CD4-positive, CD25-positive, alpha-beta regulatory T cell (primary cell): Measurements from ENCODE around the gene CD300LD. TPM values are rescaled to one million over a fixed set of nuclear protein-coding genes. Genes with fewer than 3 reads are reported as not detected.

Experiments used
- ATAC-seq, 2 donors: fragments of 150-1000 bp; cut with Tn5 transposase; one replicate each; pipeline ENCODE4 v1.10.0; 2021; ENCODE audit warnings: low read depth in 2 of 2, moderate number of reproducible peaks in 2 of 2, moderate library complexity in 1 of 2
- DNase-seq, 3 donors: peaks; one replicate each; pipeline versions ENCODE4 v3.0.0 to v3.0.0-alpha.2; 2012 to 2022; ENCODE audit warnings: mixed read lengths in 1 of 3
- H3K27ac ChIP-seq: one replicate; pipeline ENCODE4 v1.7.0; 2013; ENCODE audit warnings: mild to moderate bottlenecking, low read length; ENCODE audit not compliant: insufficient read depth, poor library complexity, severe bottlenecking
- H3K27me3 ChIP-seq: one replicate; pipeline ENCODE4 v1.7.0; 2013; ENCODE audit warnings: low read length; ENCODE audit not compliant: control insufficient read depth, insufficient read depth
- H3K36me3 ChIP-seq: one replicate; pipeline ENCODE4 v1.7.0; 2013; ENCODE audit warnings: mild to moderate bottlenecking, low read length, moderate library complexity; ENCODE audit not compliant: control insufficient read depth, insufficient read depth
- H3K4me1 ChIP-seq: 2 replicates; pipeline ENCODE4 v1.7.0; 2013; ENCODE audit warnings: mild to moderate bottlenecking, low read length; ENCODE audit not compliant: insufficient read depth, control insufficient read depth, poor library complexity, severe bottlenecking
- H3K4me3 ChIP-seq: one replicate; pipeline ENCODE4 v1.7.0; 2013; ENCODE audit warnings: low read depth, mild to moderate bottlenecking, low read length, moderate library complexity
- H3K9me3 ChIP-seq, 2 experiments: 1 replicate in 1 of 2; 2 replicates in 1 of 2; pipeline ENCODE4 v1.7.0; 2013; ENCODE audit warnings: low read length in 2 of 2, mild to moderate bottlenecking in 1 of 2, moderate library complexity in 1 of 2; ENCODE audit not compliant: control insufficient read depth in 2 of 2
- H3K27ac Mint-ChIP-seq, 3 donors: one replicate each; pipeline ENCODE4 v1.8.0; 2020 to 2022; ENCODE audit warnings: mild to moderate bottlenecking in 3 of 3, mixed read lengths in 3 of 3, moderate library complexity in 2 of 3
- H3K27me3 Mint-ChIP-seq: one replicate; pipeline ENCODE4 v1.8.0; 2022; ENCODE audit warnings: mild to moderate bottlenecking, mixed read lengths
- H3K36me3 Mint-ChIP-seq: one replicate; pipeline ENCODE4 v1.8.0; 2020; ENCODE audit warnings: mixed read lengths
- H3K4me1 Mint-ChIP-seq, 4 donors: one replicate each; pipeline ENCODE4 v1.8.0; 2020 to 2022; ENCODE audit warnings: mixed read lengths in 4 of 4, mild to moderate bottlenecking in 1 of 4
- H3K4me3 Mint-ChIP-seq, 4 donors: one replicate each; pipeline ENCODE4 v1.8.0; 2020 to 2022; ENCODE audit warnings: mild to moderate bottlenecking in 4 of 4, mixed read lengths in 4 of 4, moderate library complexity in 3 of 4
- H3K9me3 Mint-ChIP-seq, 7 donors: one replicate each; pipeline ENCODE4 v1.8.0; 2020 to 2022; ENCODE audit warnings: mixed read lengths in 7 of 7, mild to moderate bottlenecking in 3 of 7, moderate library complexity in 2 of 7
- polyA plus RNA-seq, 4 donors: library from polyadenylated mRNA; unstranded; fragments of 300-500 nt; fragmentation: Illumina TruSeq; gene quantifications; one replicate each; pipeline ENCODE4 v1.2.3, GENCODE V29; 2021
- total RNA-seq: library from RNA; stranded (reverse); gene quantifications from one replicate; pipeline ENCODE4 v1.2.3, GENCODE V29; 2022

CD300LD gene
- total and polyA plus RNA-seq, 5 donors from 2014 or later: not detected

GRCh38 chr17:74547264-74547663 lies 44.8 kb downstream of the CD300LD start:
- H3K9me3 ChIP-seq: no peaks in the 10 kb centered on the region
- no peaks in the 10 kb centered on the region for H3K36me3 ChIP-seq
- DNase-seq (no peak), ATAC-seq (no peak)
- H3K9me3 Mint-ChIP-seq: no peaks in the 10 kb centered on the region
- no peaks in the 10 kb centered on the region for H3K27me3 ChIP-seq
- no peaks in the 10 kb centered on the region for H3K36me3 Mint-ChIP-seq
- no peak overlapping the region for H3K27ac ChIP-seq
- H3K4me1 Mint-ChIP-seq: peaks cover 0 to 3% (median under 1%) of the 10 kb centered on the region in 4 donors
- H3K27me3 Mint-ChIP-seq: no peaks in the 10 kb centered on the region
- H3K4me3 ChIP-seq: no peak overlapping the region
- H3K27ac Mint-ChIP-seq: no peak overlapping the region
- H3K4me1 ChIP-seq: no peaks in the 10 kb centered on the region
- H3K4me3 Mint-ChIP-seq: no peak overlapping the region

GRCh38 chr17:74546586-74546985 lies 45.5 kb downstream of the CD300LD start:
- H3K36me3 Mint-ChIP-seq: no peaks in the 10 kb centered on the region
- H3K27me3 ChIP-seq: no peaks in the 10 kb centered on the region
- H3K4me1 ChIP-seq: no peaks in the 10 kb centered on the region
- H3K27ac Mint-ChIP-seq: no peak overlapping the region
- no peaks in the 10 kb centered on the region for H3K9me3 ChIP-seq
- DNase-seq (no peak), ATAC-seq (no peak)
- peaks cover 0 to 3% (median under 1%) of the 10 kb centered on the region in 4 donors for H3K4me1 Mint-ChIP-seq
- H3K9me3 Mint-ChIP-seq: no peaks in the 10 kb centered on the region
- no peak overlapping the region for H3K4me3 ChIP-seq
- H3K36me3 ChIP-seq: no peaks in the 10 kb centered on the region
- no peak overlapping the region for H3K27ac ChIP-seq
- H3K4me3 Mint-ChIP-seq: no peak overlapping the region
- H3K27me3 Mint-ChIP-seq: no peaks in the 10 kb centered on the region

- Mint-ChIP-seq H3K27me3 (no peaks in the 10 kb centered on the region), H3K4me3 (no peak within 1 kb of the TSS), H3K27ac (no peak within 1 kb of the TSS), H3K9me3 (no peaks in the 10 kb centered on the region), H3K36me3 (no peaks in the 10 kb centered on the region), H3K4me1 (peaks cover 0 to 3% (median under 1%) of the 10 kb centered on the region in 4 donors)
- Histone ChIP-seq H3K27ac (no peak within 1 kb of the TSS), H3K9me3 (no peaks in the 10 kb centered on the region), H3K36me3 (no peaks in the 10 kb centered on the region), H3K27me3 (no peaks in the 10 kb centered on the region), H3K4me3 (no peak within 1 kb of the TSS), H3K4me1 (no peaks in the 10 kb centered on the region)
- DNase-seq (peak in 1 of 3 donors; percentile 23), ATAC-seq (no peak)
These were observed 46.2 kb downstream of the CD300LD start, which contains the start of gene CD300C for GRCh38 chr17:74545843-74546230. Gene CD300C, minus strand, starts transcription at chr17:74546115. Its CDS starts 333 bp downstream, at chr17:74545782.

GRCh38 chr17:74544991-74545842 lies 46.9 kb downstream of the CD300LD start:
- Histone ChIP-seq H3K9me3 (no peaks in the 10 kb centered on the region), H3K27ac (no peak overlapping the region), H3K4me3 (no peak overlapping the region), H3K27me3 (no peaks in the 10 kb centered on the region), H3K36me3 (no peaks in the 10 kb centered on the region), H3K4me1 (no peaks in the 10 kb centered on the region)
- no peak for DNase-seq
- H3K36me3 Mint-ChIP-seq: no peaks in the 10 kb centered on the region
- H3K9me3 Mint-ChIP-seq: no peaks in the 10 kb centered on the region
- no peak for ATAC-seq
- H3K27ac Mint-ChIP-seq: no peak overlapping the region
- H3K4me3 Mint-ChIP-seq: no peak overlapping the region
- H3K27me3 Mint-ChIP-seq: no peaks in the 10 kb centered on the region
- H3K4me1 Mint-ChIP-seq: peaks cover 0 to 3% (median under 1%) of the 10 kb centered on the region in 4 donors

DNA sequence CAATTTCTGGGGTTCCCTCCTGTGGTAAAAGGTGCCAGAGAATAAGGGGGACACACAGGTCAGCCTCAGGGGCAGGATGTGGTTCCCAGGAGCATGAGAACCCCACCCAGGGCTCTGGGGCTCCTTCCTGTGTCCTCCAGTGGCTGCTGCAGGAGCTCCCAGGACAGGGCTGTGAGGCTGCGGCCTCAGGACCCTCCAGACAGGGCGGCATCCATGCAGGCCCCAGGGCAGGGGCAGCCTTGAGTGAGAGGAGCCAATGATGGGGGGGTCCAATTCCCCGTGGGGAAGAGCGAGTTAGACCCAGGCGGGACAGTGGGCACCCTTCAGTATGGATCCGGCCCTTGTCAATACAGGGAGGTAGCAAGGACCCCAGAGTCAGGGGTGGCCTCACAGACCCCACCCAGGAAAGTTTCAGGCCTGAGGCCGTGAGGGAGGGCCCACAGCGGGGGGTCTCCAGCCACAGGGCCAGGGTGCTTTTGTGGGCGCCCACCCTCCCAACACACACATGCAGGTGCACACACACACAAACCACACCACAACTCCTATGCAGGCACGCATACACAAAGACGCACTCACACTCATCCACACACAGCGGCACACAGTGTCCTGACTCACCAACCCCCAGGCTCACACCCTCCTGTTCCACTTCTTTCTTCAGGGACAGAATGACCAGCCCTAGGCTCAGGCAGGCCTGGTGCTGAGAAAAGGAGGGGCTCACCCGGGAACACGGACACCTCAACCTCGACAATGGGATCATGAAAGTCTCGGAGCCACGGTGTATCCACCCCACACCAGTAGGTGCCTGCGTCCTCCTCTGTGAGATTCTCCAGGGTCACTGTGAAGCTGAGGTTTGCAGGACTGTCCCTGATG lies 48.0 kb downstream of the CD300LD start:
- Histone ChIP-seq H3K27me3 (no peaks in the 10 kb centered on the region), H3K4me1 (no peaks in the 10 kb centered on the region), H3K27ac (no peak overlapping the region), H3K36me3 (no peaks in the 10 kb centered on the region), H3K4me3 (no peak overlapping the region), H3K9me3 (no peaks in the 10 kb centered on the region)
- DNase-seq: no peak
- no peaks in the 10 kb centered on the region for H3K9me3 Mint-ChIP-seq
- no peak overlapping the region for H3K4me3 Mint-ChIP-seq
- peaks cover 0 to 3% (median under 1%) of the 10 kb centered on the region in 4 donors for H3K4me1 Mint-ChIP-seq
- H3K27me3 Mint-ChIP-seq: no peaks in the 10 kb centered on the region
- no peak for ATAC-seq
- peak overlapping the region in 1 of 3 donors; percentile 60 for H3K27ac Mint-ChIP-seq
- H3K36me3 Mint-ChIP-seq: no peaks in the 10 kb centered on the region

DNA sequence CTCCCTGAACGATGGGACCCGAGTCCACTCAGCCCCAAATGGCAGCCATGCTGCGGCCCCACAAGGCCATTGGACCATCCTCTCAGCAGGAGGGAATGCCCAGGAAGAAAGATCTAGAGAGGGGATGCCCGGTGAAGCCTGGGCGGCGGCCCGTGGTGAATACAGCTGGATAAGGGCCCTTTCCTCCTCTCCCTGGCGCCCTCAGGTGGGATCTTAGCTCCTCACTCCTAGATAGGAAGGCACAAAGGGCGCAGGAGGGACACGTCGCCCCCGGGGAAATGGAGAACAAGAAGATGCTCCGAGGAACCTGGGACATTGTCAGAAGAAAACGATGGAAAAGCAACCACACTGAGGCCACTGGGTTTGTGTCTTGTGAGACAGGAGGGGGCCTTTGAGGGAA lies 48.7 kb downstream of the CD300LD start:
- DNase-seq: no peak
- no peak overlapping the region for H3K27ac ChIP-seq
- Mint-ChIP-seq H3K27ac (no peak overlapping the region), H3K4me1 (peaks cover 0 to 3% (median under 1%) of the 10 kb centered on the region in 4 donors), H3K27me3 (no peaks in the 10 kb centered on the region), H3K9me3 (peaks cover 0 to 1% (median 0%) of the 10 kb centered on the region in 7 donors), H3K4me3 (no peak overlapping the region), H3K36me3 (no peaks in the 10 kb centered on the region)
- no peak overlapping the region for H3K4me3 ChIP-seq
- no peaks in the 10 kb centered on the region for H3K9me3 ChIP-seq
- no peaks in the 10 kb centered on the region for H3K27me3 ChIP-seq
- no peaks in the 10 kb centered on the region for H3K36me3 ChIP-seq
- ATAC-seq: no peak
- no peaks in the 10 kb centered on the region for H3K4me1 ChIP-seq

GRCh38 chr17:74542727-74543383 lies 49.2 kb downstream of the CD300LD start:
- H3K27me3 Mint-ChIP-seq: no peaks in the 10 kb centered on the region
- DNase-seq: no peak
- no peak for ATAC-seq
- no peaks in the 10 kb centered on the region for H3K4me1 ChIP-seq
- H3K36me3 ChIP-seq: no peaks in the 10 kb centered on the region
- H3K27ac Mint-ChIP-seq: no peak overlapping the region
- no peaks in the 10 kb centered on the region for H3K27me3 ChIP-seq
- H3K4me1 Mint-ChIP-seq: peaks cover 0 to 2% (median 0%) of the 10 kb centered on the region in 4 donors
- no peaks in the 10 kb centered on the region for H3K36me3 Mint-ChIP-seq
- no peak overlapping the region for H3K4me3 ChIP-seq
- no peak overlapping the region for H3K4me3 Mint-ChIP-seq
- H3K9me3 ChIP-seq: no peaks in the 10 kb centered on the region
- H3K9me3 Mint-ChIP-seq: peaks cover 0 to 1% (median 0%) of the 10 kb centered on the region in 7 donors
- no peak overlapping the region for H3K27ac ChIP-seq
